HUES64 (cell line): ENCODE data around the gene KCNT1.

Experiments
- H3K27ac ChIP-seq: 2 replicates; pipeline ENCODE4 v1.7.0; 2013; ENCODE audit warnings: low read depth, low read length, inconsistent platforms
- H3K27me3 ChIP-seq: 2 replicates; pipeline ENCODE4 v1.6.1; 2013; ENCODE audit warnings: mild to moderate bottlenecking, low read length; ENCODE audit not compliant: insufficient read depth
- H3K36me3 ChIP-seq: 2 replicates; pipeline ENCODE4 v1.6.1; 2013; ENCODE audit warnings: mild to moderate bottlenecking, low read length; ENCODE audit not compliant: insufficient read depth
- H3K4me1 ChIP-seq: 2 replicates; pipeline ENCODE4 v1.6.1; 2013; ENCODE audit warnings: mild to moderate bottlenecking, low read length, moderate library complexity; ENCODE audit not compliant: insufficient read depth
- H3K4me3 ChIP-seq: 2 replicates; pipeline ENCODE4 v1.5.1; 2013; ENCODE audit warnings: mild to moderate bottlenecking, low read length, moderate library complexity
- H3K9ac ChIP-seq: 2 replicates; pipeline ENCODE4 v1.6.1; 2013; ENCODE audit warnings: mild to moderate bottlenecking, low read depth, low read length
- H3K9me3 ChIP-seq: 2 replicates; pipeline ENCODE4 v1.6.1; 2013; ENCODE audit warnings: low read depth, low read length; ENCODE audit not compliant: insufficient read depth
- WGBS: fragments of 150-250, 120-280 bp; methylation state at CpG from one replicate; pipeline ENCODE4 v1.1.7; 2013; ENCODE audit warnings: missing lambda C conversion rate; 5-methylcytosine and 5-hydroxymethylcytosine counted together

Gene KCNT1

GRCh38 chr9:135760465-135760864, 58.5 kb downstream of the KCNT1 start:
- no peak overlapping the region for H3K9ac ChIP-seq
- H3K4me1 ChIP-seq = no peaks in the 10 kb centered on the region
- no peaks in the 10 kb centered on the region for H3K9me3 ChIP-seq
- no peak overlapping the region for H3K4me3 ChIP-seq
- H3K27ac ChIP-seq = no peak overlapping the region
- no peaks in the 10 kb centered on the region for H3K36me3 ChIP-seq
- WGBS = 94% methylated on average over 12 of the region's 12 CpGs
- no peaks in the 10 kb centered on the region for H3K27me3 ChIP-seq

GRCh38 chr9:135761150-135761844, 59.3 kb downstream of the KCNT1 start:
- no peaks in the 10 kb centered on the region for H3K36me3 ChIP-seq
- H3K4me1 ChIP-seq = no peaks in the 10 kb centered on the region
- H3K4me3 ChIP-seq = no peak overlapping the region
- H3K27me3 ChIP-seq = no peaks in the 10 kb centered on the region
- no peak overlapping the region for H3K9ac ChIP-seq
- peaks cover 6% of the 10 kb centered on the region; the same call in 1 of the 2 replicates for H3K9me3 ChIP-seq
- WGBS = 88% methylated on average over 17 of the region's 20 CpGs
- H3K27ac ChIP-seq = no peak overlapping the region

GRCh38 chr9:135761845-135762168, 59.8 kb downstream of the KCNT1 start:
- Histone ChIP-seq H3K4me1 (no peaks in the 10 kb centered on the region), H3K36me3 (no peaks in the 10 kb centered on the region), H3K27me3 (no peaks in the 10 kb centered on the region), H3K27ac (no peak overlapping the region), H3K4me3 (no peak overlapping the region), H3K9me3 (peaks cover 7% of the 10 kb centered on the region; the same call in 1 of the 2 replicates), H3K9ac (no peak overlapping the region)
- WGBS = 95% methylated on average over 16 of the region's 16 CpGs

GRCh38 chr9:135762921-135763320, 60.9 kb downstream of the KCNT1 start:
- Histone ChIP-seq H3K4me3 (no peak overlapping the region), H3K36me3 (no peaks in the 10 kb centered on the region), H3K27me3 (no peaks in the 10 kb centered on the region), H3K9me3 (peaks cover 7% of the 10 kb centered on the region; the same call in 1 of the 2 replicates), H3K9ac (no peak overlapping the region), H3K4me1 (no peaks in the 10 kb centered on the region), H3K27ac (no peak overlapping the region)
- 95% methylated on average over 13 of the region's 13 CpGs for WGBS

GRCh38 chr9:135763716-135764446, 61.9 kb downstream of the KCNT1 start:
- Histone ChIP-seq H3K4me3 (no peak overlapping the region), H3K27ac (no peak overlapping the region), H3K9ac (no peak overlapping the region), H3K9me3 (peaks cover 7% of the 10 kb centered on the region; the same call in 1 of the 2 replicates), H3K36me3 (no peaks in the 10 kb centered on the region), H3K27me3 (no peaks in the 10 kb centered on the region), H3K4me1 (no peaks in the 10 kb centered on the region)
- WGBS = 94% methylated on average over 24 of the region's 24 CpGs

GRCh38 chr9:135764731-135765130, 62.7 kb downstream of the KCNT1 start:
- WGBS = 88% methylated on average over 19 of the region's 19 CpGs
- Histone ChIP-seq H3K27ac (no peak overlapping the region), H3K36me3 (no peaks in the 10 kb centered on the region), H3K4me3 (no peak overlapping the region), H3K4me1 (no peaks in the 10 kb centered on the region), H3K9ac (no peak overlapping the region), H3K27me3 (no peaks in the 10 kb centered on the region), H3K9me3 (peaks cover 7% of the 10 kb centered on the region; the same call in 1 of the 2 replicates)

GRCh38 chr9:135765416-135765815, 63.4 kb downstream of the KCNT1 start:
- Histone ChIP-seq H3K4me1 (no peaks in the 10 kb centered on the region), H3K9ac (no peak overlapping the region), H3K4me3 (no peak overlapping the region), H3K27me3 (no peaks in the 10 kb centered on the region), H3K36me3 (no peaks in the 10 kb centered on the region), H3K9me3 (peaks cover 7% of the 10 kb centered on the region; the same call in 1 of the 2 replicates), H3K27ac (no peak overlapping the region)
- 94% methylated on average over 13 of the region's 13 CpGs for WGBS

- Histone ChIP-seq H3K9ac (no peak overlapping the region), H3K4me3 (no peak overlapping the region), H3K36me3 (no peaks in the 10 kb centered on the region), H3K27me3 (no peaks in the 10 kb centered on the region), H3K4me1 (no peaks in the 10 kb centered on the region), H3K27ac (no peak overlapping the region), H3K9me3 (peaks cover 7% of the 10 kb centered on the region; the same call in 1 of the 2 replicates)
- WGBS = 95% methylated on average over 4 of the region's 4 CpGs
Measured at GRCh38 chr9:135766251-135766650, 64.3 kb downstream of the KCNT1 start.

- H3K9ac ChIP-seq = no peak overlapping the region
- 93% methylated on average over 4 of the region's 4 CpGs for WGBS
- H3K27me3 ChIP-seq = no peaks in the 10 kb centered on the region
- peaks cover 7% of the 10 kb centered on the region; the same call in 1 of the 2 replicates for H3K9me3 ChIP-seq
- H3K4me3 ChIP-seq = no peak overlapping the region
- no peak overlapping the region for H3K27ac ChIP-seq
- H3K4me1 ChIP-seq = no peaks in the 10 kb centered on the region
- H3K36me3 ChIP-seq = no peaks in the 10 kb centered on the region
Measured at GRCh38 chr9:135766707-135767106, 64.7 kb downstream of the KCNT1 start.

GRCh38 chr9:135768516-135769218, 66.7 kb downstream of the KCNT1 start:
- no peaks in the 10 kb centered on the region for H3K27me3 ChIP-seq
- H3K36me3 ChIP-seq = no peaks in the 10 kb centered on the region
- WGBS = 92% methylated on average over 43 of the region's 43 CpGs

More at GRCh38 chr9:135768516-135769218, 66.7 kb downstream of the KCNT1 start:
- Histone ChIP-seq H3K27ac (no peak overlapping the region), H3K4me1 (no peaks in the 10 kb centered on the region), H3K9me3 (peaks cover 7% of the 10 kb centered on the region; the same call in 1 of the 2 replicates), H3K4me3 (no peak overlapping the region), H3K9ac (no peak overlapping the region)
